ENCODE data around the gene DDX43. TPM values are rescaled to one million over a fixed set of nuclear protein-coding genes. Genes with fewer than 3 reads are reported as not detected.

Gene DDX43
- total RNA-seq, 6 experiments from 2014 or later, result not detected

- H3K27ac Mint-ChIP-seq, result no peak overlapping the region
- no peak overlapping the region for H3K4me3 Mint-ChIP-seq
- no peaks in the 10 kb centered on the region for H3K9me3 Mint-ChIP-seq
- no peaks in the 10 kb centered on the region for H3K36me3 Mint-ChIP-seq (ENCODE audit: low read depth)
- no peaks in the 10 kb centered on the region for H3K27me3 Mint-ChIP-seq (ENCODE audit: insufficient read depth)
- TF ChIP-seq CTCF (IDR thresholded peaks at IDR 0.05), result no peak
- DNase-seq, result no peak
- H3K4me1 Mint-ChIP-seq (ENCODE audit: low read depth), result peaks cover 3% of the 10 kb centered on the region
These were observed 18.5 kb downstream of the DDX43 start for GRCh38 chr6:73413102-73413501.

GRCh38 chr6:73418081-73418741, 23.6 kb downstream of the DDX43 start:
- H3K27me3 Mint-ChIP-seq (ENCODE audit: insufficient read depth), result no peaks in the 10 kb centered on the region
- no peak overlapping the region for H3K4me3 Mint-ChIP-seq
- H3K9me3 Mint-ChIP-seq, result no peaks in the 10 kb centered on the region
- H3K27ac Mint-ChIP-seq, result peak overlapping the region; percentile 19; the same call in 1 of the 2 replicates
- no peak for DNase-seq
- peaks cover 9% of the 10 kb centered on the region for H3K4me1 Mint-ChIP-seq (ENCODE audit: low read depth)
- H3K36me3 Mint-ChIP-seq (ENCODE audit: low read depth), result peaks cover 8% of the 10 kb centered on the region; the same call in 1 of the 2 replicates
- TF ChIP-seq CTCF (IDR thresholded peaks at IDR 0.05), result no peak

GRCh38 chr6:73421534-73421933, 26.9 kb downstream of the DDX43 start:
- Mint-ChIP-seq H3K27me3 (ENCODE audit: insufficient read depth) (no peaks in the 10 kb centered on the region), H3K4me1 (ENCODE audit: low read depth) (peaks cover 9% of the 10 kb centered on the region), H3K36me3 (ENCODE audit: low read depth) (peaks cover 11% of the 10 kb centered on the region; the same call in 1 of the 2 replicates), H3K4me3 (no peak overlapping the region), H3K27ac (no peak overlapping the region), H3K9me3 (no peaks in the 10 kb centered on the region)
- DNase-seq, result no peak
- no peak for TF ChIP-seq CTCF (IDR thresholded peaks at IDR 0.05)

- DNase-seq, result no peak
- H3K27ac Mint-ChIP-seq, result no peak overlapping the region
- H3K9me3 Mint-ChIP-seq, result no peaks in the 10 kb centered on the region
- H3K36me3 Mint-ChIP-seq (ENCODE audit: low read depth), result peaks cover 5% of the 10 kb centered on the region
- TF ChIP-seq CTCF (IDR thresholded peaks at IDR 0.05), result no peak
- H3K27me3 Mint-ChIP-seq (ENCODE audit: insufficient read depth), result no peaks in the 10 kb centered on the region
- no peaks in the 10 kb centered on the region for H3K4me1 Mint-ChIP-seq (ENCODE audit: low read depth)
- no peak overlapping the region for H3K4me3 Mint-ChIP-seq
These were observed 40.6 kb downstream of the DDX43 start for GRCh38 chr6:73435236-73435635.

GRCh38 chr6:73443555-73443954, 48.9 kb downstream of the DDX43 start:
- peaks cover 10% of the 10 kb centered on the region for H3K36me3 Mint-ChIP-seq (ENCODE audit: low read depth)
- no peak for TF ChIP-seq CTCF (IDR thresholded peaks at IDR 0.05)
- H3K27ac Mint-ChIP-seq, result no peak overlapping the region
- no peak for DNase-seq
- H3K27me3 Mint-ChIP-seq (ENCODE audit: insufficient read depth), result no peaks in the 10 kb centered on the region
- H3K4me1 Mint-ChIP-seq (ENCODE audit: low read depth), result no peaks in the 10 kb centered on the region
- no peak overlapping the region for H3K4me3 Mint-ChIP-seq
- H3K9me3 Mint-ChIP-seq, result no peaks in the 10 kb centered on the region

All from HFFc6 (cell line).